Thoracic aorta (tissue), 2 donors: ENCODE measurements around the gene PLCL2. TPM values are rescaled to one million over a fixed set of nuclear protein-coding genes. Genes with fewer than 3 reads are reported as not detected.

Experiments
- ATAC-seq: fragments of 150-250 bp; one replicate; pipeline ENCODE4 v1.8.0; 2017; ENCODE audit warnings: low read depth; ENCODE audit not compliant: insufficient number of reproducible peaks, low FRiP score
- DNase-seq: peaks from one replicate; pipeline ENCODE4 v3.0.0-alpha.2; 2020; ENCODE audit warnings: low spot score
- H3K27ac ChIP-seq, 2 donors: fragments of 200-600 bp; sonication (generic); 1 replicate in 1 of 2; 2 replicates in 1 of 2; pipeline ENCODE4 v1.5.1; 2016; ENCODE audit warnings: mild to moderate bottlenecking in 2 of 2, moderate library complexity in 2 of 2
- H3K27me3 ChIP-seq: fragments of 200-600 bp; sonication (generic); replicated peaks from 2 replicates; pipeline ENCODE4 v1.6.0; 2016; ENCODE audit warnings: mild to moderate bottlenecking; ENCODE audit not compliant: insufficient read depth
- H3K36me3 ChIP-seq: fragments of 200-600 bp; sonication (generic); one replicate; pipeline ENCODE4 v1.5.1; 2016
- H3K4me1 ChIP-seq, 2 donors: fragments of 200-600 bp; sonication (generic); 1 replicate in 1 of 2; 2 replicates in 1 of 2; pipeline versions ENCODE4 v1.5.1 to v1.6.0; 2016; ENCODE audit warnings: low read depth in 2 of 2, mild to moderate bottlenecking in 1 of 2; ENCODE audit not compliant: control insufficient read depth in 1 of 2
- H3K4me3 ChIP-seq: fragments of 200-600 bp; sonication (generic); 2 replicates; pipeline ENCODE4 v1.5.1; 2016; ENCODE audit warnings: mild to moderate bottlenecking
- H3K9me3 ChIP-seq: fragments of 200-600 bp; sonication (generic); 2 replicates; pipeline ENCODE4 v1.5.1; 2016
- total RNA-seq, 2 donors: library from RNA; depleted of rRNA; stranded (reverse); fragments of >200 nt; gene quantifications; one replicate each; pipeline versions ENCODE4 v1.1.0 to v1.2.3, GENCODE V29; 2016
- TF ChIP-seq, protein P1 (sequence below): fragments of 200-600 bp; sonication (generic); IDR thresholded peaks from one replicate; pipeline ENCODE4 v1.5.1; 2019; ENCODE audit warnings: antibody characterized with exemption

Gene PLCL2
- total RNA-seq, 2 donors from 2014 or later = 6.9 to 17.1 TPM

GRCh38 chr3:17047894-17048293 lies 163.1 kb downstream of the PLCL2 start:
- Histone ChIP-seq H3K4me3 (no peak overlapping the region), H3K27me3 (no peaks in the 10 kb centered on the region), H3K27ac (no peak overlapping the region), H3K9me3 (no peaks in the 10 kb centered on the region), H3K36me3 (peaks cover 2% of the 10 kb centered on the region), H3K4me1 (no peaks in the 10 kb centered on the region)
- ATAC-seq (no peak), DNase-seq (no peak)
- TF ChIP-seq, protein P1, sequence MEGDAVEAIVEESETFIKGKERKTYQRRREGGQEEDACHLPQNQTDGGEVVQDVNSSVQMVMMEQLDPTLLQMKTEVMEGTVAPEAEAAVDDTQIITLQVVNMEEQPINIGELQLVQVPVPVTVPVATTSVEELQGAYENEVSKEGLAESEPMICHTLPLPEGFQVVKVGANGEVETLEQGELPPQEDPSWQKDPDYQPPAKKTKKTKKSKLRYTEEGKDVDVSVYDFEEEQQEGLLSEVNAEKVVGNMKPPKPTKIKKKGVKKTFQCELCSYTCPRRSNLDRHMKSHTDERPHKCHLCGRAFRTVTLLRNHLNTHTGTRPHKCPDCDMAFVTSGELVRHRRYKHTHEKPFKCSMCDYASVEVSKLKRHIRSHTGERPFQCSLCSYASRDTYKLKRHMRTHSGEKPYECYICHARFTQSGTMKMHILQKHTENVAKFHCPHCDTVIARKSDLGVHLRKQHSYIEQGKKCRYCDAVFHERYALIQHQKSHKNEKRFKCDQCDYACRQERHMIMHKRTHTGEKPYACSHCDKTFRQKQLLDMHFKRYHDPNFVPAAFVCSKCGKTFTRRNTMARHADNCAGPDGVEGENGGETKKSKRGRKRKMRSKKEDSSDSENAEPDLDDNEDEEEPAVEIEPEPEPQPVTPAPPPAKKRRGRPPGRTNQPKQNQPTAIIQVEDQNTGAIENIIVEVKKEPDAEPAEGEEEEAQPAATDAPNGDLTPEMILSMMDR = no peak

DNA sequence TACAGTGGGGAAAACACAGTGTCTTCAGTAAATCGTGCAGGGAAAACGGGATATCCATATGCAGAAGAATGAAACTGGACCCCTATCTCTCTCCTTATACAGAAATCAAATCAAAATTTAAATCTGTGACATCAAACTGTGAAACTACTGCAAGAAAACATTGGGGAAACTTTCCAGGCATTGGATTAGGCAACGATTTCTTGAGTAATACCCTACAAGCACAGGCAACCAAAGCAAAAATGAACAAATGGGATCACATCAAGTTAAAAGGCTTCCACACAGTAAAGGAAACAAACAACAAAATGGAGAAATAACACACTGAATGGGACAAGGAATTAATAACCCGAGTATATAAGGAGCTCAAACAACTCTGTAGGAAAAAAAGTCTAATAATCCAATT lies 165.3 kb downstream of the PLCL2 start:
- H3K9me3 ChIP-seq = peaks cover 7% of the 10 kb centered on the region
- H3K27ac ChIP-seq = no peak overlapping the region
- H3K4me3 ChIP-seq = no peak overlapping the region
- no peaks in the 10 kb centered on the region for H3K4me1 ChIP-seq
- no peak for ATAC-seq
- peaks cover 2% of the 10 kb centered on the region for H3K36me3 ChIP-seq
- TF ChIP-seq, protein P1 = no peak
- H3K27me3 ChIP-seq = no peaks in the 10 kb centered on the region
- no peak for DNase-seq

- H3K4me3 ChIP-seq = no peak overlapping the region
- TF ChIP-seq, protein P1 = no peak
- H3K9me3 ChIP-seq = peaks cover 7% of the 10 kb centered on the region
- ATAC-seq = no peak
- no peaks in the 10 kb centered on the region for H3K27me3 ChIP-seq
- no peaks in the 10 kb centered on the region for H3K36me3 ChIP-seq
- peaks cover 0 to 4% of the 10 kb centered on the region in 2 donors for H3K4me1 ChIP-seq
- no peak overlapping the region for H3K27ac ChIP-seq
- no peak for DNase-seq
These were observed 165.8 kb downstream of the PLCL2 start for GRCh38 chr3:17050506-17050905.

- TF ChIP-seq, protein P1 = no peak
- DNase-seq (no peak), ATAC-seq (no peak)
- Histone ChIP-seq H3K27me3 (no peaks in the 10 kb centered on the region), H3K27ac (no peak overlapping the region), H3K4me1 (peaks cover 0 to 9% of the 10 kb centered on the region in 2 donors), H3K36me3 (no peaks in the 10 kb centered on the region), H3K4me3 (no peak overlapping the region), H3K9me3 (peaks cover 7% of the 10 kb centered on the region)
These were observed 167.6 kb downstream of the PLCL2 start for GRCh38 chr3:17052363-17052762.

DNA sequence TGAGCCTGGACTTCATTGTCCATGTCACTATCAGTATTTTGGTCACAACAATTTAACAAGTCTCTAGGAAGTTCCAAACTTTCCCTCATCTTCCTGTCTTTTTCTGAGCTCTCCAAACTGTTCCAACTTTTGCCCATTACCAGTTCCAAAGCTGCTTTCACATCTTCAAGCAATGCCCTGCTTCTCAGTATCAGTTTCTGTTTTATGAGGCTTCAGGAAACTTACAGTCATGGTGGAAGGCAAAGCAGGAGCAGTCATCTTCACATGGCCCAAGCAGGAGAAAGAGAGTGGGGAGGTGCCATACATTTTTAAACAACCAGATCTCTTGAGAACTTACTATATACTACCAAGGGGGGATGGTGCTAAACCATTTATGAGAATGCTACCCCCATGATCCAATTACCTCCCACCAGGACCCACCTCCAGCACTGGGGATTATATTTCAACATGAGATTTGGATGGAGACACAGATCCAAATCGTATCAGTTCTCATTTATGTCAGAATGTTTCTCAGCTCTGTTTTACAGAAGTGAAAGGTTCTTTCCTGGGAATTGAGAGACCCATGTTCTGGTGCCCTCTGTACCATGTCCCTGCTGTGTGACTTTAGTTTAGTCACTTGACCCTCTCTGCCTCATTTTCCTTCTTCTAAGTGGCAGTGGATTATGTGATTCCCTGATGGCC lies 169.7 kb downstream of the PLCL2 start:
- H3K36me3 ChIP-seq = no peaks in the 10 kb centered on the region
- ATAC-seq = no peak
- TF ChIP-seq, protein P1 = no peak

More for the DNA sequence above, 169.7 kb downstream of the PLCL2 start:
- Histone ChIP-seq H3K27me3 (no peaks in the 10 kb centered on the region), H3K27ac (no peak overlapping the region), H3K9me3 (peaks cover 7% of the 10 kb centered on the region), H3K4me3 (no peak overlapping the region), H3K4me1 (peaks cover 0 to 9% of the 10 kb centered on the region in 2 donors)
- no peak for DNase-seq
